ENCODE results near the gene IRX2.

GRCh38 chr5:2782658-2783057, 31.2 kb upstream of the IRX2 start:
- no peak for TF ChIP-seq POLR2A (IDR thresholded peaks at IDR 0.05)
- TF ChIP-seq CTCF (IDR thresholded peaks at IDR 0.05) = no peak

All from ovary (tissue), 3 donors.